ENCODE data around the gene SMCO1.

GRCh38 chr3:196492080-196492479 is 23.1 kb downstream of the SMCO1 start:
- no peak for TF ChIP-seq POLR2A (IDR thresholded peaks at IDR 0.05)
- TF ChIP-seq CTCF (IDR thresholded peaks at IDR 0.05 in 4 of 5, conservative IDR thresholded peaks at IDR 0.05 in 1 of 5) = no peak
